HG02759 (cell line): ENCODE data around the gene FRMPD3.

ENCODE experiments used
- ATAC-seq: cut with Tn5 transposase; IDR thresholded peaks from one replicate; pipeline ENCODE4 v1.9.1; 2021; ENCODE audit warnings: mild to moderate bottlenecking, moderate library complexity; ENCODE audit not compliant: unreplicated experiment

FRMPD3 gene

DNA sequence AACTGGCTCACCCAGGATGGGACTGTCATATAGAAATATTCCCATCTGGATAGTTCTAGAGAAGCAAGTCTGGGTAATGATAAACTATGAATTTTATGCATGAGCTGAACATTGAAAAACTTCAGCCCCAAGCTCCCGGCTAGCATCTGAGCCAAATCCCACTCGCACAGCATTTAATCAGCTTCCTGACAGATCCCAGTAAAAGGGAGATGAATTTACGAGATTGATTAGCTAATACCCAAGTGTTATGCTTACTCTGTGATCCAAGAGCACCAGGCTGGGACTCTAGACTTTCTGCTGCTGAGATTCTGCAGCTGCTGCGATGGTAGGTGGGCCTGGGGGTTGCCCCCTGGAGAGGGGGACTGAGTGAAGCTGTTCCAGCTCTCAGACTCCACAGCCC is 28.0 kb downstream of the FRMPD3 start:
- ATAC-seq = no peak

- no peak for ATAC-seq
These were observed 30.8 kb downstream of the FRMPD3 start for GRCh38 chrX:107480272-107480671.

- ATAC-seq = no peak
These were observed 32.6 kb downstream of the FRMPD3 start for GRCh38 chrX:107482046-107482445.

DNA sequence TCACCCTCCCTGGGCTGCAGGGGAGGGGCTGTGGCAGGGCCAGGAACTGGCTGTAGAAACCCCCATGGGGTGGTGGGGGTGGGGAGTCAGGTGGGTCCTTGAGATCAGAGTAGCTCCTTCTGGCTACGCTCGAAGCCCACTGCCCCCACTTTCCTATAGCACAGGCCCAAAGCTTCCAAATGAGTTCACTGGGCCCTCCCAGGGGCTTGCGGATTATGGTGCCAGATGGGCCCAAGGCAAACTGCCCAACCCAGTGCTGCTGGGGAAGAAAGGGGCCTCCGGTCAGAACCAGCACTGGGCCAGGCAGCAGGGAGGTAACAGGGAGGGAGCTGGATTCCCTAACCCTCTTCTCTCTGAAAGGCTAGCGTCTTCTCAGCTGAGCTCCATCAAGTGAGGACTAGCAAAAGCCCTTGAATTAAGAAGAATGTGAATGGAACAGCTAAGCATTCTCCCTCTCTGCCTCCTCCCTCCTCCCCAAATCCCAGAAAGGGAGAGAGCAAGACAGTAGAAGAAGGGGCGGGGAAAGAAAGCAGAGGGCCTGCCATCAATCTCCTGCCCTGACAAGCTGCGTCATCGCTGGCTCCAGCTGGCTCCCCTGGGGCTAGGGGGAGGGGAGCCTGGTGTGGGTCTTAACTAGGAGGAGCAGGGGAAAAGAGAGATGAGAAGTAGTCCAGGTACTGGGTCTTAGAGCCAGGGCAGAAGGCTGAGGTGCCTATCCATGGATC is 34.7 kb downstream of the FRMPD3 start:
- ATAC-seq = no peak

- no peak for ATAC-seq
These were observed 35.6 kb downstream of the FRMPD3 start for GRCh38 chrX:107485013-107485412.

DNA sequence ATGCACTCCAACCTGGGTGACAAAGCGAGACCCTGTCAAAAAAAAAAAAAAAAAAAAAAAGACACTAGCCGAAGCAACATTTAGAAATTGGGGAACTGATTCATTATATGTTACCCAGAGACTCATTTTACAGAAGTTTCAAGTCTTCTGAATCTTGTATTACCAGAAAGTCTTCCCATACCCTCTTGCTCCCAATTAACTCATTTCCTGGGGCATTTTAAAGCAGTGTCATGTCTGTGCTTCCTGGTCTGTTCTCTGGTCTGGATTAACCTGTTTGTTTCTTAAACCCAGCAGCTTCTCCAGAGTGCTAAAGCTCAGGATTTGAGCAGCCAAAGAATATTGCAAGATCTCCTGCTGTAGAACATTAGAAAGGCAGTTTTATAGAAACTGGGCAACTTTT is 43.7 kb downstream of the FRMPD3 start:
- no peak for ATAC-seq

GRCh38 chrX:107496786-107497185 is 47.3 kb downstream of the FRMPD3 start:
- no peak for ATAC-seq
